ENCODE data around the gene RSPH6A. TPM values are rescaled to one million over a fixed set of nuclear protein-coding genes. Genes with fewer than 3 reads are reported as not detected.
A peak's percentile ranks its signal among the peaks of the same experiment; 100 is the strongest.

The RSPH6A gene
- total RNA-seq, 4 donors from 2014 or later, result 0.50 to 8.9 (median 3.9) TPM

DNA sequence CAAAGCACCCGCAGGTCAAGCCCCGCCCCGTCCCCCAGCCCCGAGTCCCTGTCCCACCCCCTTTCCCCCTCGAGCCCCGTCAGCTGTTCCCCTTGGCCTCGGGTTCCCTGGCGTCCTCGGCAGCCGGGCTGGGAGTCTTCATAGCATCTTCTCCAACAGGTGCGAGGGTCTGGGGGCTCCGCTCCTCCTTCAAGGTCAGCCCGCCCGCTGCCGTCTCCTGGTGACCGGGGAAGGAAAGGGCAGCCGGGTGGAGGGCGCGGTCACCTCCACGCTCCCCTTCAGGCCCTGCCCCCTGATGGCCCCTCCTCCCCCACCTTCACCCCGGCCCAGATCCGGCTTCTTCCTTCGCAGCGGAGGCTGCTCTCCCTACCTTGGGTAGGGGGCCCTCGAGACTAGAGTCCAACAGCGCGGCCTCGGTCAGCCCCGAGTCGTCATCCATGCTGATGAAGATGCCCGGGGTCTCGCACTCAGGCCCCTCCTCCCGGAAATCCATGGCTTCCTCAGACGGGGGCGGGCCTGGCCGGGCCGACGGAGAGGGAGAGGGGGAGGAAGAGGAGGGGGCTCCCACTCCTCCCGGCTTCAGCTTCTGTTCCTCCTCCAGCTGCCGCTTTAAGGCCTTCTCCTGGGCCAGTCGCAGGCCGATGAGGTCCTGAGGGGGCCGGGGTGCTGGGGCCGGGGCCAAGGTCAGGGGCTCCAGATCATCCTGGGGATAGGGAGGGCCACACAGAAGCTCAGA, 541 bp upstream of the RSPH6A start:
- DNase-seq, result no peak
- no peak overlapping the region for H3K27ac ChIP-seq
- H3K9me3 ChIP-seq, result no peaks in the 10 kb centered on the region
- intact Hi-C loops (cut with DNase I), result loop anchor here (5.0 kb wide), 1 partner anchor 67 kb away; no protein-coding TSS in a partner anchor
- H3K36me3 ChIP-seq, result peaks cover 0 to 3% of the 10 kb centered on the region in 2 donors
- 40 to 46% methylated on average over 17 to 35 of the region's 44 CpGs for WGBS, 2 donors
- no peaks in the 10 kb centered on the region for H3K27me3 ChIP-seq
- peaks cover 0 to 5% of the 10 kb centered on the region in 2 donors for H3K4me1 ChIP-seq
- no peak overlapping the region for H3K4me3 ChIP-seq (replicated peaks in 1 of 3)
- no peak for TF ChIP-seq POLR2A (IDR thresholded peaks at IDR 0.05)
- TF ChIP-seq, protein P1, sequence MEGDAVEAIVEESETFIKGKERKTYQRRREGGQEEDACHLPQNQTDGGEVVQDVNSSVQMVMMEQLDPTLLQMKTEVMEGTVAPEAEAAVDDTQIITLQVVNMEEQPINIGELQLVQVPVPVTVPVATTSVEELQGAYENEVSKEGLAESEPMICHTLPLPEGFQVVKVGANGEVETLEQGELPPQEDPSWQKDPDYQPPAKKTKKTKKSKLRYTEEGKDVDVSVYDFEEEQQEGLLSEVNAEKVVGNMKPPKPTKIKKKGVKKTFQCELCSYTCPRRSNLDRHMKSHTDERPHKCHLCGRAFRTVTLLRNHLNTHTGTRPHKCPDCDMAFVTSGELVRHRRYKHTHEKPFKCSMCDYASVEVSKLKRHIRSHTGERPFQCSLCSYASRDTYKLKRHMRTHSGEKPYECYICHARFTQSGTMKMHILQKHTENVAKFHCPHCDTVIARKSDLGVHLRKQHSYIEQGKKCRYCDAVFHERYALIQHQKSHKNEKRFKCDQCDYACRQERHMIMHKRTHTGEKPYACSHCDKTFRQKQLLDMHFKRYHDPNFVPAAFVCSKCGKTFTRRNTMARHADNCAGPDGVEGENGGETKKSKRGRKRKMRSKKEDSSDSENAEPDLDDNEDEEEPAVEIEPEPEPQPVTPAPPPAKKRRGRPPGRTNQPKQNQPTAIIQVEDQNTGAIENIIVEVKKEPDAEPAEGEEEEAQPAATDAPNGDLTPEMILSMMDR (IDR thresholded peaks at IDR 0.05), result no peak

DNA sequence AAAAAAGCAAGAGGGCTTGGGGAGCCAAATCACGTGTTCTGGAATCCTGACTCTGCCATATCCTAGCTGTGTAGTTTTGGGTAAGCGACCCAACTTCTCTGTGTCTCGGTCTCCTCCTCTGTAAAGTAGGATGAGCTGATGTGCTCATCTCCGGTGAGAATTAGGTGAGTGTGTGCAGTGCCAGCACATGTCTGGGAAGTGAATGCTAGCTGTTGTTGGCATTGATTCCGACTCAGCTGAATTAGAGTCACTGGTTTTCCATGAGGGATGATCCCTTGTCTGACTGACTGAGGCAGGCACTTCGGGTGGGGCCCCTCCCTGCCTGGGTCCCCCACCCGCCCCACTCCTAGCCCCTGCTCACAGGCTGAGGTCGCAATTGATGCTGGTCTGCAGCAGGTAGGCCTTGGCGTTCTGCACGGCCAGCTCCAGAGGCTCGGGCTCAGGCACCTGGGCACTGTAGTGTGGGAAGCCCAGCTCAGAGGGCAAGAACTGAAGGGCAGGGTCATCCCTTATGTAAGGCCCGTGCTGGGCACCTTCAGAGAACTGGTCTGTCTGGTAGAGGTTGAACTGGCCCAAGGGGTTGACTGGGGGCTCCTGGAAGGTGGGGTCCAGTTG, 835 bp downstream of the RSPH6A start:
- Histone ChIP-seq H3K4me3 (replicated peaks in 1 of 3) (no peak overlapping the region), H3K27ac (no peak overlapping the region), H3K4me1 (peaks cover 5 to 18% of the 10 kb centered on the region in 2 donors), H3K27me3 (no peaks in the 10 kb centered on the region), H3K9me3 (no peaks in the 10 kb centered on the region), H3K36me3 (no peaks in the 10 kb centered on the region)
- no peak for TF ChIP-seq POLR2A (IDR thresholded peaks at IDR 0.05)
- TF ChIP-seq, protein P1 (IDR thresholded peaks at IDR 0.05), result no peak
- DNase-seq, result no peak
- WGBS, 2 donors, result 82 to 92% methylated on average over 5 to 10 of the region's 12 CpGs
- intact Hi-C loops (cut with DNase I), result no loop called here

DNA sequence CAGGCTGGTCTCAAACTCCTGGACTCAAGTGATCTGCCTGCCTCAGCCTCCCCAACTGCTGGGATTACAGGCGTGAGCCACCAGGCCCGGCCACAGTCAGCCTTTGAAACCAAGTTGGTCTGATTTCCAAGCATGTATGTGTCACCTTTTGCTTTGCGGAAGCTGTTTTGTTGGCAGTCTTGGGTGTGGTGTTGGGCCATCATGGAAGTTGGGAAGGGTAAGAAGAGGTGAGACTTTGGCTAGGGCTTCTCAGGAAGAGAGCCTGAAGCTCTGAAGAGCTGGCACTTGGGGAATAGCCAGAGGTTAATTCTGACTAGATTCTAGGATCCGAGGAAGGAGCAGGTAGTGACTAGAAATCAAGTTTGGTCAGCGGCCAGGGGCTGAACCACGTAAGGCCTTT, 2.8 kb downstream of the RSPH6A start:
- Histone ChIP-seq H3K27ac (no peak overlapping the region), H3K27me3 (no peaks in the 10 kb centered on the region), H3K36me3 (no peaks in the 10 kb centered on the region), H3K4me3 (replicated peaks in 1 of 3) (no peak overlapping the region), H3K9me3 (no peaks in the 10 kb centered on the region), H3K4me1 (peaks cover 5 to 18% of the 10 kb centered on the region in 2 donors)
- TF ChIP-seq, protein P1 (IDR thresholded peaks at IDR 0.05), result no peak
- TF ChIP-seq POLR2A (IDR thresholded peaks at IDR 0.05), result no peak
- 90 to 95% methylated on average over 6 of the region's 6 CpGs for WGBS, 2 donors
- no peak for DNase-seq
- intact Hi-C loops (cut with DNase I), result no loop called here

DNA sequence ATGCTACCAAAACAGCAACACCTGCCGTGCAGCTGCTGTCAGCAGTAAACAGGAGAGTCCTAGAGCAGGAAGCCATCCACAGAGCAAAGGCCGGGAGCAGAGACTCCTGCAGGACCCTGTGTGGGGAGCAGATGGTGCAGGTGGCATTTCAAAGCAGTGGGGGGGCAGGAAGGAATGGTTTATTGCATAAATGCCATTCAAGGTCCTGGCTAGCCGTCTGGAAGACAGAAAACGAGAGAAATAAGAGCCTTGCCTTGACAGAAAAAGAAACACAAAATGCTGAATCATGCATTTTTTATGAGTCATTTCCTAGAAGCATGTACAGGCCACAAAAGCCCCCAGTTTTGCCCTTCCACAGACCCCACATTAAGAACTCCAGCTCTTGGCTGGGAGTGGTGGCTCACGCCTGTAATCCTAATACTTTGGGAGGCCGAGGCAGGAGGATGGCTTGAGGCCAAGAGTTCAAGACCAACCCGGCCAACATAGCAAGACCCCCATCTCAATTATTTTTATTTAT, 5.4 kb downstream of the RSPH6A start:
- Histone ChIP-seq H3K27ac (peak overlapping the region; percentile 25 to 70 (median 66)), H3K9me3 (no peaks in the 10 kb centered on the region), H3K27me3 (no peaks in the 10 kb centered on the region), H3K36me3 (no peaks in the 10 kb centered on the region), H3K4me1 (peaks cover 17 to 23% of the 10 kb centered on the region in 2 donors), H3K4me3 (replicated peaks in 1 of 3) (no peak overlapping the region)
- intact Hi-C loops (cut with DNase I), result no loop called here
- WGBS, 2 donors, result 40 to 45% methylated on average over 7 of the region's 7 CpGs
- TF ChIP-seq, protein P1 (IDR thresholded peaks at IDR 0.05), result no peak
- DNase-seq, result peak in 1 of 2 donors; percentile 21

DNA sequence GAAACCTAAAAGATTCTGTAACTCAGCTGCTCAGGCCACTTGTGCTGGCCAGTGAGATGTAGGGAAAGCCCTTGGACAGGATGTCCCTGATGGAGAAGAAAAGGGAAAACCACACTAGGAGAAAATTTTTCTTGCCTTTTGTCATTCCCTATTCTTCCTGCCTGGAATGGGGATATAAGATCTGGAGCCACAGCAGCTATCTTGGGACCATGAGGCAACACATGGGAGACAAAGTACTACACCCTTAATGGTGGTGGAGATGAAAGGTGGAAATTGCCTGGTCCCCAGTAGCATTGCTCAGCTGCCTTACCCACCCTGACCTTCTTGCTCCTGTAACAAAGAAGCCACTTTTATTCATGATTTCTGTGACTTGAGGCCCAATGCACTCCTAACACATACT, 9.4 kb downstream of the RSPH6A start:
- Histone ChIP-seq H3K4me3 (replicated peaks in 1 of 3) (no peak overlapping the region), H3K9me3 (no peaks in the 10 kb centered on the region), H3K36me3 (no peaks in the 10 kb centered on the region), H3K4me1 (peaks cover 37 to 43% of the 10 kb centered on the region in 2 donors), H3K27ac (peak overlapping the region in 2 of 3 donors; percentile 82 to 95), H3K27me3 (no peaks in the 10 kb centered on the region)
- DNase-seq, result no peak
- TF ChIP-seq POLR2A (IDR thresholded peaks at IDR 0.05), result no peak
- TF ChIP-seq, protein P1 (IDR thresholded peaks at IDR 0.05), result no peak
- intact Hi-C loops (cut with DNase I), result no loop called here
